ENCODE measurements around the gene AK8. TPM values are rescaled to one million over a fixed set of nuclear protein-coding genes. Genes with fewer than 3 reads are reported as not detected.
"Not testable (repeated sequence)": the region's sequence is repeated elsewhere in the genome, so short reads cannot be mapped to it uniquely, and the experiment has no call there.

The AK8 gene
- total RNA-seq, 1 donor from 2014 or later = under 0.01 TPM

GRCh38 chr9:132721661-132722060, 156.4 kb downstream of the AK8 start:
- no peak for DNase-seq (ENCODE audit: low read depth in 2 of 2)

- DNase-seq (ENCODE audit: low read depth in 2 of 2) = not testable (repeated sequence)
These were observed 159.6 kb downstream of the AK8 start for GRCh38 chr9:132718381-132718928.

- DNase-seq (ENCODE audit: low read depth in 2 of 2) = no peak
These were observed 160.6 kb downstream of the AK8 start for GRCh38 chr9:132717326-132717945.

GRCh38 chr9:132716007-132716406, 162.1 kb downstream of the AK8 start:
- DNase-seq (ENCODE audit: low read depth in 2 of 2) = no peak

- DNase-seq (ENCODE audit: low read depth in 2 of 2) = no peak
These were observed 165.3 kb downstream of the AK8 start for GRCh38 chr9:132712753-132713152.

- DNase-seq (ENCODE audit: low read depth in 2 of 2) = no peak
These were observed 166.2 kb downstream of the AK8 start for GRCh38 chr9:132711846-132712245.

GRCh38 chr9:132711152-132711551, 166.9 kb downstream of the AK8 start:
- DNase-seq (ENCODE audit: low read depth in 2 of 2) = not testable (repeated sequence)

GRCh38 chr9:132710333-132710732, 167.8 kb downstream of the AK8 start:
- DNase-seq (ENCODE audit: low read depth in 2 of 2) = no peak

- DNase-seq (ENCODE audit: low read depth in 2 of 2) = no peak
These were observed 169.2 kb downstream of the AK8 start for GRCh38 chr9:132708769-132709430.

- DNase-seq (ENCODE audit: low read depth in 2 of 2) = no peak
These were observed 169.8 kb downstream of the AK8 start for GRCh38 chr9:132708239-132708638.

GRCh38 chr9:132703336-132703735, 174.7 kb downstream of the AK8 start:
- DNase-seq (ENCODE audit: low read depth in 2 of 2) = peak in 1 of 2 donors; percentile 3

GRCh38 chr9:132702254-132702653, 175.8 kb downstream of the AK8 start:
- DNase-seq (ENCODE audit: low read depth in 2 of 2) = no peak

GRCh38 chr9:132699956-132700355, 178.1 kb downstream of the AK8 start:
- DNase-seq (ENCODE audit: low read depth in 2 of 2) = no peak

GRCh38 chr9:132698989-132699388, 179.1 kb downstream of the AK8 start:
- peak in 1 of 2 donors; percentile 8 for DNase-seq (ENCODE audit: low read depth in 2 of 2)

- DNase-seq (ENCODE audit: low read depth in 2 of 2) = no peak
These were observed 180.9 kb downstream of the AK8 start for GRCh38 chr9:132697230-132697629.

- DNase-seq (ENCODE audit: low read depth in 2 of 2) = peak; percentile 5 to 51
These were observed 183.9 kb downstream of the AK8 start for GRCh38 chr9:132694144-132694543.

- no peak for DNase-seq (ENCODE audit: low read depth in 2 of 2)
These were observed 187.4 kb downstream of the AK8 start for GRCh38 chr9:132690696-132691095.

GRCh38 chr9:132683873-132684272, 194.2 kb downstream of the AK8 start:
- DNase-seq (ENCODE audit: low read depth in 2 of 2) = no peak

- DNase-seq (ENCODE audit: low read depth in 2 of 2) = no peak
These were observed 196.5 kb downstream of the AK8 start for GRCh38 chr9:132681561-132681960.

- no peak for DNase-seq (ENCODE audit: low read depth in 2 of 2)
These were observed 198.0 kb downstream of the AK8 start for GRCh38 chr9:132679946-132680625.

GRCh38 chr9:132677976-132678375, 200.1 kb downstream of the AK8 start:
- no peak for DNase-seq (ENCODE audit: low read depth in 2 of 2)

Measured in lung microvascular endothelial cell (primary cell).